Myocyte (in vitro differentiated cells): Measurements from ENCODE around the gene FKBP8. TPM values are rescaled to one million over a fixed set of nuclear protein-coding genes. Genes with fewer than 3 reads are reported as not detected.
A peak's percentile ranks its signal among the peaks of the same experiment; 100 is the strongest.
"Not testable (repeated sequence)": the region's sequence is repeated elsewhere in the genome, so short reads cannot be mapped to it uniquely, and the experiment has no call there.

Experiments
- DNase-seq: peaks from one replicate; pipeline ENCODE4 v3.0.0-alpha.2; 2012; ENCODE audit warnings: low read depth
- total RNA-seq: library from RNA; depleted of rRNA; stranded (reverse); fragments of >200 nt; gene quantifications from 2 replicates; pipeline ENCODE4 v1.2.3, GENCODE V29; 2014

The FKBP8 gene
- total RNA-seq, 1 donor from 2014 or later: 295 TPM

DNA sequence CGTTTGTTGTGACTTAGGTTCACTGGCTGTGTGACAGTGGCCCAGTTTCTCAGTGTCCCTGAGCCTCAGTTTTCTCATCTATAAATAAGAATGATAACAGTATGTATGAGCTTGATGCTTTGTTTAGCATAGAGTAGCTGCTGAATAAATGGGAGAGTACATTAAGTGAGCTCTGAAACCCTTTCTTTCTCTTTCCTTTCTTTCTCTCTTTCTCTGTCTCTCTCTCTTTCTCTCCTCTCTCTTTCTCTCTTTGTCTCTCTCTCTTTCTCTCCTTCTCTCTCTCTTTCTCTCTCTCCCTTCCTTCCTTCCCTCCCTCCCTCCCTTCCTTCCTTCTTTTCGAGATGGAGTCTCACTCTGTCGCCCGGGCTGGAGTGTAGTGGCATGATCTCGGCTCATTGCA lies 16.3 kb upstream of the FKBP8 start:
- no peak for DNase-seq

DNA sequence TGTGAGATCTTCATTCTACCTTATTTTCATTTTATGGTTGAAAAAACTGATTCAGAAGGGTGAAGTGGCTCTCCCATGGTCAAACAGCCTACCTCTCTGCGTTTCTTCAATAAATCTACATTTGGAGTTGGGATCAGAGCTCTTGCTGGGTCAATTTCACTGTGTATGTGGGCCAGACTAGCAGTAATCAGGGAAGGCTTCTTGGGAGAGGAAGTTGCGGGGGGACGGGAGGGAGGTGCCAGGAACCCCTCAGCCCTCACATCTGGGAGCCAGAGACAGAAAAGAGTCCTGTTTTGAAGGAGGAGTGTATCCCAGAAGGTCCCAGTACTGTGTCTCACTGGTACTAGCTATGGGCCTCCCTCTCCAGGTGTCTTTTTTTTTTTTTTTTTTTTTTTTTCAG lies 15.2 kb upstream of the FKBP8 start:
- no peak for DNase-seq

DNA sequence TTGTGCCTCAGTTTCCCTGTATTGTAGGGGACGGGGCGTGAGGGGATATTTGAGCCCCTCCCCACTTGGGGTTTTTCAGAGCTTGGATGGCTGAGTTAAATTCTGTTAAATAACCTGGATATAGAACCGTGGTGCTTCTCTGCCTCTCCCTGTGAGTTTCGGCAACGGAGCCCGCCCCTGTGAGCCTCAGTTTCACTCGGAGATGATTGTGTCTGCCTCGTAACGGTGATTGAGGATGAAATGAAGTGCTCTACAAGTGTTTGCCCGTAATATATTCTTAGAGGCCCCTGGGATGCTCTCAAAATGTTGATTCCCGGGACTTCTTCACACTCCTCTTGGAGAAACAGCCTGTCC lies 14.8 kb upstream of the FKBP8 start:
- no peak for DNase-seq

- DNase-seq: peak; percentile 99
Observed at GRCh38 chr19:18557411-18558201, 14.2 kb upstream of the FKBP8 start, which contains the start of gene KXD1. Gene KXD1 (plus strand): TSS chr19:18557870. CDS start chr19:18562057, 4,187 bp downstream.

DNA sequence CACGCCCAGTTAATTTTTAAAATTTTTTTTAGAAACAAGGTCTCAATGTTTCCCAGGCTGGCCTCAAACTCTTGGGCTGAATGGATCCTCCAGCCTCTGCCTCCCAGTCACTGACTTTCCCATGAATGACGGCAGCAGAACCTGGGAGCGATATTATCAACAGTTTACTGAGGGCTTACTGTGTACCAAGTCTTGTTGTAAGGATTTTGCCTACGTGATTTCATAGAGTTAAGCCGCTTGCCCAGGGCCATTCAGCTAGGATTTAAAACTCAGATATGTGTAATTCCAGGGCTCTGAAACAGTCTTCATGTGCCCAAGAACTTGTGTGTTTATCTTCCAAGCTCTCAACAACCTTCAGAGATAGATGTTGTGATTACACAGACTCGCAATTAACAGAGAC lies 8.3 kb upstream of the FKBP8 start:
- DNase-seq: no peak

DNA sequence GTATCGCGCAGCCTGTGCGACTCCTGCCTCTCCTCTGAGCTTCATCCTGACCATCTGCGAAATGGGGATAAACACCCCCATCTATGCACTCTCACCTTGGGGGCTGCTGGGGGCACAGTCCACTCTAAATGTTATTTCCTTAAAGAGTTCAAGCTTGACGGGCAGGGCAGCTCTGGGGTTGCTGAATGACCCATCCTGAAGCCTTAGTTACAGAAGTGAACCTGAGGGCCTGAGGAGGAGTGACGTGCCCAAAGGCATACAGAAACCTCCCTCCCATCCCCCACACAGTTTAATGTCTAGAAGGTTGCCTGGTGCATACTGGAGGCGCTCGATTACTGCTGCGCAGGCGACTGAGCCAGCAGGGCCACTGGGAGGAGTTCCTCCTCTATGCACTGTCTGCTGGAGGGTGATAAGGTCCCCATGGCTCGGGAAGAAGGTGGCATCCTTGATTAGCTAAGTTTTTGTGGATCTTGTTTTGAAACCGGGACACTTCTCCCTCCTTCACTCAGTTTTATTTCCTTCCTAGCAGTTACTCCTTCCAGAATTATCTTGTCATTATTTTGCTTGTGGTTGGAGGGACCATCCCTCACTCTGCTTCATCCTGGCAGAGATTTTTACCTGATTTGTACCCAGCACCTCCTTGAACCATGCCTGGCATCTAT lies 572 bp upstream of the FKBP8 start:
- peak; percentile 24 for DNase-seq

- no peak for DNase-seq
Observed at GRCh38 chr19:18541992-18542940, 1.1 kb downstream of the FKBP8 start.

DNA sequence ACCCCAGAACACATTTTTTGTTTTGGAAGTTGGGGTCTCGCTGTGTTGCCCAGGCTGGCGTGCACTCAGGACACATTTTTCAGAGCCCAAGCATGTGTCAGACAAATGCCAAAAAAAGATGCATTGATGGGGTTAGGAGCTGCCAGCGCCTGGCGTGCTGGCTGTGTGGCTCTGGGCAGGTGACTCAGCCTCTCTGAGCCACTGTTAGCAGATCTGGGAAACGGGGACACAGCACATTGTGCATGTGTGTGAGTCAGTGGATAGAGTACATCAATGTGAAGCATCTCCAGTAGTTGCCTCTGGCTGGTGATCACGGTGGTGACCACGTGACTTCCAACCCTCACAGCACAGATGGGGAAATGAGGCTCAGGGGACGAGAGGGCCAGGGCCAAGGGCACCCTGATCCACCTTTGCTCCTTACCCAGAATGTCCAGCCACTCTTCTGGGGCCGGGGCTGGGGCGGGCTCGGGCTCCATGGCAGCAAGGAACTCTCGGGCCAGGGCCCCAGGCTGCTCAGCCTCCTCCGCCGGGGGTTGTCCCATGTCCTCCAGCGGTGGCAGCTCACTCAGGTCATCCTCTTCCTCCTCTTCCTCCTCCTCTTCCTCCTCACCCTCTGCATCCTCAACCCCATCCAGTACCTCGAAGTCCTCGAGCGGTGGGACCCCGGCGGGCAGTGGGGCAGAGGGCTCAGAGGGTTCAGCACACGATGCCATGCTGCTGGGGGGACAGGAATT lies 1.9 kb downstream of the FKBP8 start:
- DNase-seq: no peak

- DNase-seq: not testable (repeated sequence)
Observed at GRCh38 chr19:18540200-18540599, 3.2 kb downstream of the FKBP8 start.

DNA sequence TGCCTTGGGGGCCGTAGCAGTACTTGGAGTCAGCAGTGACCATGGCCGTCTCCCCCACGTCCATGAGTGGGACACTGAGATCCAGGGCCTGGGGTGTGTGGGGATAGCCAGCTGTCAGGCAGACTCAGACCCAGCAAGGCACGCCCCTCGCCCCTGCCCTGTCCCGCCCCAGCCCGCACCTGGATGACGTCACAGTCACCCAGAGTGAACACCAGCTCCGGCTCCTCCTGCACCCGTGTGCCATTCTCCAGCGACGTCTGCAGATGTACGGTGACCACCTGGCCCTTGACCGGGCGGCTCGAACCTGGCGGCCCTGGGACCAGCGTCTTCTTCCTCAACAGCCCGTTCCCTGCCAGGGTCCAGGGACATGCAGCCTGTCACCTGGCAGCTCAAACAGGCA lies 4.0 kb downstream of the FKBP8 start:
- DNase-seq: no peak

DNA sequence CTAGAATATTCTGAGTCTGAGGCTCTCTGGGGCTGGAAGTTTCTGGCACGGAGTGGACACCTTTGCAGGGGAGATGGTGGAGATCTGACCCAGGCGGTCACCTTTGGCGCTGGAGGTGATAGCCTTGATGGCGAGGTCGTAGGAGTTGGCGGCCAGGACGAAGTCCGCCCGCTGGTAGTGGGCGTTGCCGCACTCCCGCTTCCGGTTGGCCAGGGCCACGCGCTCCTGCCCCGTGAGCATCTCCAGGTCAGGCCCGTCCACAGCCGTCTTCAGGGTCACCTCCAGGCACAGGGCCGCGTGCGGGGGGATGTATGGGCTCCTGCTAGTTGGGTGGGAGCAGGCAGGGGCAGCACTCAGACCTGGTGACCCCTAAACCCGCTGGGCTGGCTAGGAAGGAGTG lies 5.3 kb downstream of the FKBP8 start:
- no peak for DNase-seq

GRCh38 chr19:18537431-18537830 lies 5.9 kb downstream of the FKBP8 start:
- DNase-seq: no peak

GRCh38 chr19:18536475-18536874 lies 6.9 kb downstream of the FKBP8 start:
- no peak for DNase-seq

DNA sequence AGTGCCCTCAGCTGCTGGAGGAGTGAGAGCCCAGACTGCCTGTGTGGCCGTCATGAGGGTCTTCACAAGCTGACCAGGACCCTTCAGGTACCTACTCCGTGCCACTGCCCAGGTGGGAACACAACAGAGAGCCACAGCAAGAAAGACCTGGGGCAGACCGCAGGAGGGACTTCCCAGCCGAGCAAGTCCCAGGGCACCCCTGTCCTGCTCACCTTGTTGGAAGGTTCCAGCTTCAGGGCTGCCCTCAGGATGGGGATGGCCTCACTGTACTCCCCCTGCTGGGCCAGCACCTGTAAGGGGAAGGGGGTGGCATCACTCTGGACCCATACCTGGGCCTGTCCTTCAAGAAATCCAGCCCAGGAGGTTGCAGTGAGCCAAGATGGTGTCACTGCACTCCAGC lies 10.3 kb downstream of the FKBP8 start:
- DNase-seq: no peak

DNA sequence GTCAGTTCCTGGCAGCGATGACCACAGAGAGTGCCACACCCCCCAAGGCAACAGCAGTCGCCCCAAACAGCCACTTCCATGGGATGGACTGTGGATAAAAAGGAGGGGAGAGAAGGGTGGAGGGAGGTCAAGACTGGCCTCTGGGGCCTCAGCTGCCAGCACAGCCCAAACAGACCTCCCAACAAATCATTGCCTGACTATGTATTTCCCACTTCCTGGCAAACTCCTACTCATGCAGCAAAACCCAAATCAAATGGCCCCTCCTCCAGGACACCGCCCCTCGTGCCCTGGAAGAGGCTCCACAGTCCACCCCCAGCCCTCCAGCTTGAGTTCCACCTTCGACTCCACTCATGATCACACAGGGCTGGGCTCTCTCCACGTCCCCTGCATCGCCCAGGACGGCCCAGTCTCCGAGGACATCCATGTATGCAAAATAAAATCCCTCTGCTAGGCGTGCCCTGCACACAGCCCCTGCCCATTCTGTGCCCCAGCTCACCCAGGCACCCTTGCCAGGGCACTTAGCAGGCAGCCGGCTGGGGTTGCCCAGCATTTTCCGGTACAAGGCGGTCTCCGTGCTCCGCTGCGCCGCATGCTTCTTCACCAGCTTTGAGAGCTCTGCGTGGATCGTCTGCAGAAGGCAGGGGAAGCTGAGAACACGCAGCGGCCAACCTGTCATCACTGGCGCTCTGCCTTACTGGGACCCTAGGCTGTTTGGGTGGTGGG lies 11.0 kb downstream of the FKBP8 start:
- DNase-seq: no peak

- DNase-seq: no peak
Observed at GRCh38 chr19:18531485-18531884, 11.9 kb downstream of the FKBP8 start.

DNA sequence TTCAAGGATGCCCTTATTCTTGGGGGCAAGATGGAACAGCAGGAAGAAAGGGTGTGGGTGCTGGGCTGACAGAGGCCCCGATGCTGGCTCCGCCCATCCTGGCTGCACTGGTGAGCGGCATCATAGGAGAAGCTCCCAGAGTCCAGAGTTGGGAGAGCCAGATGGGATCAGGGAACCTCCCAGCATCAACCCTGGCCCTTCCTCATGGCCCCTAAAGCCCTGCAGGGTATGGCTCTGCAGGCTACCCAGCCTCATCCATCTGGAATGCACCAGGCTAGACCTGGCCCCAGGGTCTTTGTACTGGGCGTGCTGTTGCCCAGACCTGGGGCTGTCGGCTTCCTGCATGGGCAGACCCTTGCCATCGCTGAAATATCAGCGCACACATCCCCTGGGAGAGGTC lies 13.6 kb downstream of the FKBP8 start:
- DNase-seq: no peak

- no peak for DNase-seq
Observed at GRCh38 chr19:18526316-18526715, 17.1 kb downstream of the FKBP8 start.

DNA sequence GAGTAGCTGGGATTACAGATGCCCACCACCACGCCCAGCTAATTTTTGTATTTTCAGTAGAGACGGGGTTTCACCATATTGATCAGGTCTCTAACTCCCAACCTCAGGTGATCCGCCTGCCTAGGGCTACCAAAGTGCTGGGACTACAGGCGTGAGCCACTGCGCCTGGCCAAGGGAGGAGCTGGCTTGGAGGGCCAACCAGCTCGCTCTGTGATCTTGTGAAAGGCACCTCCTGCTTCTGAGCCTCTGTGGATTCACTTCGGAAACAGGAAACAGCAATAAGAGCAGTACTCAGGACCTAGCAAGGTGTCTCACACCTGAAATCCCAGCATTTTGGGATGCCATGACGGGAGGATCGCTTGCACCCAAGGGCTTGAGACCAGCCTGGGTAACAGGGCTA lies 19.5 kb downstream of the FKBP8 start:
- DNase-seq: no peak

GRCh38 chr19:18522862-18523440 lies 20.4 kb downstream of the FKBP8 start:
- not testable (repeated sequence) for DNase-seq
